BLaER1 treated with 17β-estradiol and CSF1 and Interleukin-3, amounts not matched to agents 10 nM and 100 nM (cell line): Measurements from ENCODE around the gene UBL7.
"Not testable (repeated sequence)": the region's sequence is repeated elsewhere in the genome, so short reads cannot be mapped to it uniquely, and the experiment has no call there.

Experiments used
- H3K27ac ChIP-seq, 11 experiments: shearing (Covaris generic); formaldehyde crosslinking; 2 replicates each; pipeline ENCODE4 v1.8.1; 2022
- H3K27me3 ChIP-seq, 11 experiments: shearing (Covaris generic); formaldehyde crosslinking; 2 replicates each; pipeline ENCODE4 v1.8.1; 2022
- H3K36me3 ChIP-seq, 11 experiments: shearing (Covaris generic); formaldehyde crosslinking; 2 replicates each; pipeline ENCODE4 v1.8.1; 2022
- H3K4me1 ChIP-seq, 10 experiments: shearing (Covaris generic); formaldehyde crosslinking; 2 replicates each; pipeline ENCODE4 v1.8.1; 2022
- H3K4me2 ChIP-seq, 11 experiments: shearing (Covaris generic); formaldehyde crosslinking; 2 replicates each; pipeline ENCODE4 v1.8.1; 2022
- H3K4me3 ChIP-seq, 10 experiments: shearing (Covaris generic); formaldehyde crosslinking; 2 replicates each; pipeline ENCODE4 v1.8.1; 2022
- H3K9ac ChIP-seq, 11 experiments: shearing (Covaris generic); formaldehyde crosslinking; 2 replicates each; pipeline ENCODE4 v1.8.1; 2022
- H3K9me3 ChIP-seq, 11 experiments: shearing (Covaris generic); formaldehyde crosslinking; replicated peaks in 1 of 11; 2 replicates each; pipeline ENCODE4 v1.8.1; 2022
- H4K20me1 ChIP-seq, 11 experiments: shearing (Covaris generic); formaldehyde crosslinking; 2 replicates each; pipeline ENCODE4 v1.8.1; 2022
- Cebpa-rat ChIP-seq, 11 experiments: shearing (Covaris generic); IDR thresholded peaks; 2 replicates each; pipeline ENCODE4 v1.8.1; 2022

UBL7 gene

GRCh38 chr15:74458473-74458872, 2.5 kb downstream of the UBL7 start:
- no peak overlapping the region for H3K9ac ChIP-seq
- TF ChIP-seq Cebpa-rat (IDR thresholded peaks at IDR 0.05) = no peak
- peaks cover 30 to 54% (median 45%) of the 10 kb centered on the region in 10 experiments for H3K4me1 ChIP-seq
- no peak overlapping the region for H3K4me2 ChIP-seq
- H3K4me3 ChIP-seq = no peak overlapping the region
- H3K9me3 ChIP-seq = peaks cover 0 to 2% (median 0%) of the 10 kb centered on the region in 11 experiments; a peak in 3 of 22 replicates
- H3K36me3 ChIP-seq = peaks cover 16 to 50% (median 30%) of the 10 kb centered on the region in 11 experiments; a peak in 21 of 22 replicates
- H4K20me1 ChIP-seq = no peaks in the 10 kb centered on the region
- H3K27me3 ChIP-seq = no peaks in the 10 kb centered on the region
- H3K27ac ChIP-seq = no peak overlapping the region

- peaks cover 17 to 44% (median 34%) of the 10 kb centered on the region in 10 experiments for H3K4me1 ChIP-seq
- H3K9ac ChIP-seq = not testable (repeated sequence)
Measured at GRCh38 chr15:74457036-74457435, 3.9 kb downstream of the UBL7 start.

GRCh38 chr15:74454764-74455500, 6.0 kb downstream of the UBL7 start:
- H3K36me3 ChIP-seq = peaks cover 36 to 84% (median 61%) of the 10 kb centered on the region in 11 experiments
- peak overlapping the region in 6 of 11 experiments; percentile 32 to 64 (median 52); a peak in 9 of 22 replicates for H3K4me2 ChIP-seq
- H3K4me3 ChIP-seq = no peak overlapping the region
- H3K9me3 ChIP-seq = no peaks in the 10 kb centered on the region
- peaks cover 5 to 34% (median 24%) of the 10 kb centered on the region in 10 experiments; a peak in 19 of 20 replicates for H3K4me1 ChIP-seq
- no peaks in the 10 kb centered on the region for H4K20me1 ChIP-seq
- no peaks in the 10 kb centered on the region for H3K27me3 ChIP-seq
- no peak for TF ChIP-seq Cebpa-rat (IDR thresholded peaks at IDR 0.05)
- H3K9ac ChIP-seq = peak overlapping the region in 3 of 11 experiments; percentile 6 to 31 (median 19); a peak in 4 of 22 replicates
- no peak overlapping the region for H3K27ac ChIP-seq

More at GRCh38 chr15:74457036-74457435, 3.9 kb downstream of the UBL7 start:
- not testable (repeated sequence) for H3K27ac ChIP-seq, H3K4me2 ChIP-seq, H3K27me3 ChIP-seq, H3K4me3 ChIP-seq, H4K20me1 ChIP-seq, H3K9me3 ChIP-seq
- H3K36me3 ChIP-seq = peaks cover 20 to 64% (median 42%) of the 10 kb centered on the region in 11 experiments; a peak in 21 of 22 replicates

- H3K4me1 ChIP-seq = peaks cover 0 to 28% (median 18%) of the 10 kb centered on the region in 10 experiments; a peak in 17 of 20 replicates
- no peaks in the 10 kb centered on the region for H3K27me3 ChIP-seq
- no peak for TF ChIP-seq Cebpa-rat (IDR thresholded peaks at IDR 0.05)
- no peak overlapping the region for H3K27ac ChIP-seq
- H3K9me3 ChIP-seq = no peaks in the 10 kb centered on the region
- H3K4me2 ChIP-seq = peak overlapping the region in 8 of 11 experiments; percentile 18 to 64 (median 48); a peak in 14 of 22 replicates
- no peaks in the 10 kb centered on the region for H4K20me1 ChIP-seq
- peak overlapping the region in 4 of 11 experiments; percentile 4 to 31 (median 14); a peak in 1 of 22 replicates for H3K9ac ChIP-seq
- H3K4me3 ChIP-seq = no peak overlapping the region
- peaks cover 43 to 92% (median 69%) of the 10 kb centered on the region in 11 experiments for H3K36me3 ChIP-seq
Measured at GRCh38 chr15:74453925-74454763, 6.8 kb downstream of the UBL7 start.

GRCh38 chr15:74451861-74452835, 8.8 kb downstream of the UBL7 start:
- Histone ChIP-seq H3K27ac (no peak overlapping the region), H3K9ac (no peak overlapping the region), H4K20me1 (no peaks in the 10 kb centered on the region), H3K4me3 (no peak overlapping the region), H3K36me3 (peaks cover 63 to 99% (median 79%) of the 10 kb centered on the region in 11 experiments), H3K4me2 (no peak overlapping the region), H3K4me1 (peaks cover 0 to 28% (median 18%) of the 10 kb centered on the region in 10 experiments; a peak in 16 of 20 replicates), H3K9me3 (no peaks in the 10 kb centered on the region), H3K27me3 (no peaks in the 10 kb centered on the region)
- no peak for TF ChIP-seq Cebpa-rat (IDR thresholded peaks at IDR 0.05)

GRCh38 chr15:74451322-74451721, 9.6 kb downstream of the UBL7 start:
- H3K36me3 ChIP-seq = peaks cover 66 to 100% (median 83%) of the 10 kb centered on the region in 11 experiments
- no peaks in the 10 kb centered on the region for H3K27me3 ChIP-seq
- H3K9ac ChIP-seq = no peak overlapping the region
- no peak overlapping the region for H3K4me2 ChIP-seq
- no peak overlapping the region for H3K27ac ChIP-seq
- H3K9me3 ChIP-seq = no peaks in the 10 kb centered on the region
- peaks cover 0 to 28% (median 18%) of the 10 kb centered on the region in 10 experiments; a peak in 16 of 20 replicates for H3K4me1 ChIP-seq
- TF ChIP-seq Cebpa-rat (IDR thresholded peaks at IDR 0.05) = no peak
- no peak overlapping the region for H3K4me3 ChIP-seq
- H4K20me1 ChIP-seq = no peaks in the 10 kb centered on the region

- Histone ChIP-seq H3K4me2 (no peak overlapping the region), H3K27me3 (no peaks in the 10 kb centered on the region), H3K4me3 (no peak overlapping the region), H3K4me1 (peaks cover 0 to 18% (median 13%) of the 10 kb centered on the region in 10 experiments; a peak in 16 of 20 replicates), H3K9me3 (no peaks in the 10 kb centered on the region), H4K20me1 (no peaks in the 10 kb centered on the region), H3K36me3 (peaks cover 73 to 99% (median 87%) of the 10 kb centered on the region in 11 experiments), H3K9ac (no peak overlapping the region), H3K27ac (no peak overlapping the region)
- TF ChIP-seq Cebpa-rat (IDR thresholded peaks at IDR 0.05) = no peak
Measured at GRCh38 chr15:74449643-74450205, 11.2 kb downstream of the UBL7 start.

- no peaks in the 10 kb centered on the region for H3K27me3 ChIP-seq
- H3K4me3 ChIP-seq = no peak overlapping the region
- H3K27ac ChIP-seq = no peak overlapping the region
- peaks cover 0 to 12% (median 8%) of the 10 kb centered on the region in 10 experiments; a peak in 16 of 20 replicates for H3K4me1 ChIP-seq
- H3K36me3 ChIP-seq = peaks cover 79 to 97% (median 91%) of the 10 kb centered on the region in 11 experiments
- no peak overlapping the region for H3K4me2 ChIP-seq
- TF ChIP-seq Cebpa-rat (IDR thresholded peaks at IDR 0.05) = no peak
- H3K9ac ChIP-seq = no peak overlapping the region; a peak in 1 of 22 replicates
- H3K9me3 ChIP-seq = no peaks in the 10 kb centered on the region
- H4K20me1 ChIP-seq = no peaks in the 10 kb centered on the region
Measured at GRCh38 chr15:74449095-74449494, 11.9 kb downstream of the UBL7 start.
